GM18868 (cell line): ENCODE data around the gene WDFY1.

Experiments
- ATAC-seq: cut with Tn5 transposase; IDR thresholded peaks from one replicate; pipeline ENCODE4 v1.9.1; 2021; ENCODE audit warnings: mild to moderate bottlenecking, moderate library complexity; ENCODE audit not compliant: unreplicated experiment

The WDFY1 gene

GRCh38 chr2:223957092-223957851 is 12.1 kb upstream of the WDFY1 start, which contains the start of gene MRPL44:
MRPL44 (plus strand) TSS chr2:223957463; CDS start chr2:223957473, 10 bp downstream.
- ATAC-seq = peak; percentile 97

- ATAC-seq = peak; percentile 29
These were observed 11.2 kb upstream of the WDFY1 start for GRCh38 chr2:223956300-223956699.

- no peak for ATAC-seq
These were observed 9.3 kb upstream of the WDFY1 start for GRCh38 chr2:223954401-223954800.

- ATAC-seq = peak; percentile 37
These were observed 7.3 kb upstream of the WDFY1 start for GRCh38 chr2:223952280-223952968.

GRCh38 chr2:223950448-223951347 is 5.6 kb upstream of the WDFY1 start:
- no peak for ATAC-seq

- ATAC-seq = no peak
These were observed 4.2 kb upstream of the WDFY1 start for GRCh38 chr2:223949241-223949840.

- ATAC-seq = no peak
These were observed 2.6 kb upstream of the WDFY1 start for GRCh38 chr2:223947711-223948205.

GRCh38 chr2:223945755-223946154 is 620 bp upstream of the WDFY1 start:
- ATAC-seq = no peak

GRCh38 chr2:223944166-223944702 is 901 bp downstream of the WDFY1 start:
- no peak for ATAC-seq

GRCh38 chr2:223943561-223944008 is 1.6 kb downstream of the WDFY1 start:
- ATAC-seq = no peak

GRCh38 chr2:223943135-223943534 is 2.0 kb downstream of the WDFY1 start:
- no peak for ATAC-seq

GRCh38 chr2:223941579-223942277 is 3.4 kb downstream of the WDFY1 start:
- peak; percentile 44 for ATAC-seq

GRCh38 chr2:223939438-223939837 is 5.7 kb downstream of the WDFY1 start:
- peak; percentile 52 for ATAC-seq

GRCh38 chr2:223937535-223937934 is 7.6 kb downstream of the WDFY1 start:
- no peak for ATAC-seq

GRCh38 chr2:223936862-223937326 is 8.2 kb downstream of the WDFY1 start:
- no peak for ATAC-seq

- no peak for ATAC-seq
These were observed 9.5 kb downstream of the WDFY1 start for GRCh38 chr2:223935459-223936125.

- ATAC-seq = no peak
These were observed 10.3 kb downstream of the WDFY1 start for GRCh38 chr2:223934870-223935269.

GRCh38 chr2:223932816-223933800 is 12.0 kb downstream of the WDFY1 start:
- no peak for ATAC-seq
